Activated gamma-delta T cell (primary cell): ENCODE data around the gene FAM120A.

Source experiments
- DNase-seq: peaks from one replicate; lab custom pipeline; 2025; lab: John Stamatoyannopoulos, UW

FAM120A gene

DNA sequence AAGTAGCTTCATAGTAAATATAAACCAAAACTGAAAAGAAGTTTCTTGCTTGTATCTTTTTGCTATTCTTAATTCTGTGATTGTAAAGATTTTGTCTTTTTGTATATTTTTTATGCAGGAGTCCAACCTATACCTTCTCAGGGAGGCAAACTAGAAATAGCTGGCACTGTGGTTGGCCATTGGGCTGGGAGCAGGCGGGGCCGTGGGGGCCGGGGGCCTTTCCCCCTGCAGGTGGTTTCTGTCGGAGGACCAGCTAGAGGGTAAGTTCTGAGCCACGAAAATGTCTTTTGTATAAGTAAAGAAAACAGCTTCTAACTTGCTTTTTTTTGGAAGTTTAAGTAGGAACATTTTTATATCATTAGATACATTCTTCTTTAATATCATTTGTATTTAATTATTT is 109.5 kb downstream of the FAM120A start:
- DNase-seq: no peak

DNA sequence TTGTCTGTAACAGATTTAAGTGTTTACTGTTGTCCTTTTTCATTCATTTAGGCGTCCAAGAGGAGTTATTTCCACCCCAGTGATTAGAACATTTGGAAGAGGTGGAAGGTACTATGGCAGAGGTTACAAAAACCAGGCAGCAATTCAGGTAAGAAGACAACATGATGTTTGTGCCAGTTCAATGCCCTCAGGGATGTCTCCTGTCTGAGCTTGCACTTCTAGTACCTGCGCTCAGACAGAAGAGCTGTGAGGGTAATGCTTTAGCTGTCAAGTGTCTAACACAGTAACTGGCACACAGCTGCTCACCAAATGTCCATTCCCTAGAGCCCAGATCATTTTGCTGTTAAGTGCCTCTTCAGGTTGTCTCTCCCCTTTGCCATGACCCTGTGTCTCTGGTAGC is 110.7 kb downstream of the FAM120A start:
- DNase-seq: no peak

DNA sequence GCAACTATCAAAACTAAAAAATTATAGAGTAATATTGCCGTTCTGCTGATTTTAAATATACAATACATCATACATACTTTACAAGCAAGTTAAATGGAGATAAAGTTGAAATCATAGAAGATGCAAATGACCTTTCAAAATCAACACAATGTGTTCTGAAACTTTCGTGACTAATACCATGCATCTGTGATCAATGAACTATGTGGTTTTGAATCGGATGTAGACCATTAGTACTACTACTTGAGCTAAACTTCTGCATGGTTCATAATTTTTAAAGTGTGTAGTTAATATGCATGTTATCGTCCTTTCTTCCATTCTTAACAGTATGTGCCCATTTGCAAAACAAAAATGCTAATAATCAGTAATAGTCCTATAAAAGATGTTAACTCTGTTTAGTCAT is 113.6 kb downstream of the FAM120A start:
- DNase-seq: no peak

DNA sequence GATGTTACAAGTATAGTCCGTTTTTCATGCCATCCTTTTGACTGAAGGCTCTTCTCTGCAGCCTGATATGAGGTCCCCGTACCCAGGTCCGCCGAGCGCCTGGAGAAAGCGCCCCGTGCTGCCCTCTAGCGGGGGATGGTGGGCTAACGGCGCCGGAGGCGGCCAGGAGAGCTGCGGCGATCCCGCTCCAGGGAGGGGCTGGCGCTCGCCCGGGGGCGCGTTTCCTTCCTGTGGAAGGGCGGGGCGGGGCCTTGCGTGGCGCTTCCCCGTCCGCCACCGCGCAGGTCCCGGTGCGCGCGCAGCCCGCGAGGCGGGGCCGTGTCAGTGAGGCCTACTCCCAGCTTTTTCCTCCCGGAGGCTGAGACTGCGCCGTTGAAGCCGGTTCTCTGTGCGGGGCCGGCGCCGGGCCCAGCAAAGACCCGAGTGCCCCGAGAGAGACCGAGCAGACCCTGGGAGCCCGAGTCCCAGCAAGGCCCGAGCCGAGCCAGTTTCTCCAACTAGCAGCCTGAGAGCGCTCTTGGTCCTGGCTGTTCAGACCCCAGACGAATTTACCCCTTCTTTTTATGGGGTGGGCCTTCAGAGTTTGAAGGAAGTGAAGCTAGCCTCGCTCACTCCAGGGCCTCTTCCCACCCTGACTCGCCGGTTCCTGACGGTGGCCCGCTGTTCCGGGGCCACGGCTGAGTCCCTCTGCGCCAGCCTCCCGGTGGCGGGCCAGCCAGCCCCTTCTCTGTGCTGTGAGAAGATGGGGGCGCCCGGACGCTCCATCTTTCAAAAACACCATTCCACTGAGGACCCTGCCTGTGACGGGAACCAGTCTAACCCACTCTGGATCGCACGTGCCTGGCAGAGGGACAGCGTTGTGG is 115.2 kb downstream of the FAM120A start:
- peak; percentile 98 for DNase-seq

DNA sequence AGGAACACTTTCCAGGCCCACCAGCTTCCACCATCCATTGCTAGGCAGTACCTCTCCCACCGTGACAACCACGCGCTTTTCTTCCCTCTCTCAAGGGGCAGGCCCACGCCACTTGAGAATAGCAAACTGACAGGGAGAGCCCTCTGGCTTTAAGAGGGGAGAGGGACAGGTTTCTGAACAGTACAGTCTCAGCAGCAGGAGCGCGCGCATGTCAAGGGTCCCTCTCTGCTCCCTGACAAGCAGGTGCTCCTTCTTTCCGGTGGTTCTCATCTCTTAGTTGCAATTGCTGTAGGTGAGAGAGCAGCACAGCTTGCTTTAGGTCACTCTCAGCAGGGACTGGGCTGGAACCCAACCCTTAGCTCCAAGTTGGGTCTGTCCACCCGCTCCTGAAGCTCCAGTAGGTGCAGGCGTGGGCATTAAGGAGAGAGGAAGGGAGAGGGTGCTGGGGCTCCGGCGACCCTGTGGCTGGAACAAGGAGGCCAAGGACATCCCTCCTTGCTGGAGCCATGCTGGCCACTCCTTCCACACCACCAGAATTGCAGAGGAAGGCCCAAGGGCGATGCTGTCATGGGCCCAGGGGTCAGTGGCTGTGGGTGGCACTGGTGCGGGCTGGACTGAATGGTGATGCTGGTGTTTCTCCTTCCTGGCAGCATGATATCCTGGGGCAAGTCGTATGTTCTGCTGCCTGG is 115.9 kb downstream of the FAM120A start:
- DNase-seq: no peak

DNA sequence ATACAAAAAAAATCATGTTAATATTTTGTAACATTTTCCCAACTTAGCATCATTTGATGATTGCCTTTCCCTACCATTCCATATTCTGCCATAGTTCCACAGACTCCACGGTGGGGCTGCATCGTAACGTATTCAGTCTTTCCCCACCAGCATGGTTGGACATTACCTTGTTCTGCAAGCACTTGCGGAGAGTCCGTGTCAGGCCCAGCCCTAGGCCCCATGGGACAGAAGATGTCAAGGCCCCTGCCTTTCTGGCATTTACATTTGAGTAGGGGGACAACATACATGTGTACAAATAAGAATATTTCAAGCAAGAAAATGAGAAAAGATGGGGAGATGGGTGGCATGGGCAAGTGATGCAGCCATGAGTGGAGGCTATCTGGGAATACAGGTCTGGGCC is 116.7 kb downstream of the FAM120A start:
- DNase-seq: no peak

DNA sequence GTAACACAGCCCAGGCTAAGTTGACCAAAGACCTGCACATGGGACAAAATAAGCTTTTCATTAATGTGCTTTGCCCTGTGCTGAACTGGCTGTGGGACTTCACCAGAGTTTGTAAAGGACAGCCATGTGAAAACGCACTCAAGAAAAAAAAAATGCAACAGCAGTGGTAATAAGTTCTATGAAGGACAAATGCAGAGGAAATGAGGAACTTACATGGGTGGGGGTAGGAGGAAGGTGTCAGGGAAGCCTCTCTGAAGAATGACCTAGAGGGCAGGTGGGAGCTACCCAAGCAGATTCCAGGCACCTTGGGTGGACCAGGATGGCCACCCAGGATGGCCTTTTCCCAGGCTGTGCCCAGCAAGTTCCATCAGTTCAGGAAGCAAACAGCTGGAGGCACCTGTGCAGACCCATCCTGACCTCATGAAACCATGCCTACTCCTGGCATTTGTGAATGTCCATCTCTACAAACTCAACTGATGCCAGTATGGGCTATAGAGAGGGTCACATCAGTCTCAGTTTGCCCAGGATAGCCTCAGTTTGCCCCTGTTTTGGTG is 118.2 kb downstream of the FAM120A start:
- DNase-seq: no peak

DNA sequence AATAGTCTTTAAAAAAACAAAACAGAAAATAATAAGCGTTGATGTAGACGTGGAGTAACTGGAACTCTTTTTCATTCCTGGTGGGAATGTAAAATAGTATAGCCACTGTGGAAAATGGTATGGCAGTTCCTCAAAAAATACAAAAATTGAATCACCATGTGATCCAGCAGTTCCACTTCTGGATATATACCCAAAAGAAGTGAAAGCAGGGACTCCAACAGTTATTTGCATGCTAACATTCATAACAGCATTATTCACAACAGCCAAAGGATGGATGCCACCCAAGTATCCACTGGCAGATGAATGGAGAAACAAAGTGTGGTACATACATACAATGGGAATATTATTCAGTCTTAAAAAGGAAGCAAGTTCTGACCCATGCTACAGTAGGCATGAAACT is 120.7 kb downstream of the FAM120A start:
- no peak for DNase-seq

DNA sequence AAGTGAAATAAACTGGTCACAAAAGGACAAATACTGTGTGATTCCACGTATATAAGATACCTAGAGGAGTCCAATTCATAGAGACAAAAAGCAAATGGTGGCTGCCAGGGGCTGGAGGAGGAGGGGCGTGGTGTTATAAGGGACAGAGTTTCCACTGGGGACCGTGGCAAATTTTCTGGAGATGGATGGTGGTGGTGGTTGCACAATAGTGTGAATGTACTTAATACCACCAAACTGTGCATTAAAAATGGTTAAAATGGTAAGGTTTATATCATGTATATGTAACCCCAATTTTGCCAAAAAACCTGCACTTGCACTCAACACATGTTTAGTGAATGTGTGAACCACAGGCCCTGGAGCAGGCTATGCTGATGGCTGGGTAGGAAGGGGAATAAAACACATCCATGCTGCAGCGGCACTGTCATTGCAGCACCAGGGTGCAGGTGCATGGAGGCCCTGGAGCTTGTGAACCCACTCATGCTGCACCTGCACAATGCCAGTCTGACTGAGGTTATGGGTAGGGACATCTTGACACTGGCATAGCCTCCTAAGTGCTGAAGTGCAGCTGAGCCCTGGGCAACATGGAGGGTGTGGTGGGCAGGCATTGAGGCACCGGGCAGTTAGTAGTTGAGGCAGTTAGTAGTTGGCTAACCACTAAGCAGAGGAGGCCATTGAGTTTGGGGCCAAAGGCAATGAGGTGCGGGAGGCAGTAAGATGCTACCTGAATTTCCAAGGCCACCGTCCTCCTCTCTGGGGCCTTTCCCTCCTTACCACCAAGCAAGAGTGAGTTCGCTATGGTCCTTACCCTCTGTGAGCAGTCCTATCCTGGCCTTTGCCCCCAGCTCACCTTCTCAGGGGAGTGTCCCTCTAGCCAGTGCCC is 121.4 kb downstream of the FAM120A start:
- DNase-seq: no peak

DNA sequence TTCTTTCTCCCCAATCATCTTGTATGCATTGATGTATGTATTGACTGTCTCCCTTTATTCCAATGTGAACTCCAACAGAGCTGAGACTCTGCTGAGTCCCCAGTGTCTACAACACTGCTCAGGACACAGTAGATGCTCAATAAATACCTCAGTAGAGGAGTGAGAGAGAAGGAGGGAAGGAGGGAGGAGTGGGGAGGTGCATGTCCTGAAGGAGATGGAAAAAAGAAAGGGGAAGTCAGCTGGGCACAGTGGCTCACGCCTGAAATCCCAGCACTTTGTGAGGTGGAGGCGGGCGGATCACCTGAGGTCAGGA is 122.0 kb downstream of the FAM120A start:
- DNase-seq: no peak

DNA sequence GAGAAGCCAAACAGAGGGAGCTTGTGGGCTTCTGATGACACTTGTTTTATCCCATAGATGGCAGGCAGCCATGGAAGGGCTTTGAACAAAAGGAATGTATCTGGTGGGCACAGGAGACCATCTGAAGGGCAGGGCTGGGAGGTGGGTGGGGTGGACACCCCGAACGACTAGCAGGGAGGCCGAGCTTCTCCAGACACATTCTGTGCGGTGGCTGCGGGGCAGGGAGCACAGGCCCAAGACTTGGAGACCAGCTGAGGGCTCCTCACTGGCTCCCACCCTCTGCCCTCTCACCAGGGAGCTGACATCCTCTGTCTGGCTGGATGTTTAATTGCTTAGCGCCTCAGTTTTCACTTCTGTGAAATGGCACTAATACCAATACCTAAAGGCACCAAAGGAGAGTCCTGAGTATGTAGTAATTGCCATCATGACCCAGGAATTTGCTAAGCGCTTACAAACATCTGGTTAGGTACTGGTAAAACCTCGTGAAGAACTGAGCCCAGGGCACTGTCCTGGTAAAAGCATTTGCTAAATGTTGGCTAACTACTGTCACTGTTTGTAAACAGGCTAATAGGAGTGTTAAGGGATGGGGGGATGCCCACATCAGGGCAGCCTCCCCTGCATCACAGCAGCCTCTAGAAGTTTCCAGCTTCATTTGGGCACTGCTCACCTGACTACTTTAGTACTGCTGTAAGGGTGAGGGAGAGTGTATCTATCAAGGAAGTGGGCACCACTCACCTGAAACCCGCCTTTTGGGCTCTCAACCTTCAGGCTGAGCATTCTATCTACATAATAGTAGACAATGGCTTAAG is 122.8 kb downstream of the FAM120A start:
- no peak for DNase-seq

DNA sequence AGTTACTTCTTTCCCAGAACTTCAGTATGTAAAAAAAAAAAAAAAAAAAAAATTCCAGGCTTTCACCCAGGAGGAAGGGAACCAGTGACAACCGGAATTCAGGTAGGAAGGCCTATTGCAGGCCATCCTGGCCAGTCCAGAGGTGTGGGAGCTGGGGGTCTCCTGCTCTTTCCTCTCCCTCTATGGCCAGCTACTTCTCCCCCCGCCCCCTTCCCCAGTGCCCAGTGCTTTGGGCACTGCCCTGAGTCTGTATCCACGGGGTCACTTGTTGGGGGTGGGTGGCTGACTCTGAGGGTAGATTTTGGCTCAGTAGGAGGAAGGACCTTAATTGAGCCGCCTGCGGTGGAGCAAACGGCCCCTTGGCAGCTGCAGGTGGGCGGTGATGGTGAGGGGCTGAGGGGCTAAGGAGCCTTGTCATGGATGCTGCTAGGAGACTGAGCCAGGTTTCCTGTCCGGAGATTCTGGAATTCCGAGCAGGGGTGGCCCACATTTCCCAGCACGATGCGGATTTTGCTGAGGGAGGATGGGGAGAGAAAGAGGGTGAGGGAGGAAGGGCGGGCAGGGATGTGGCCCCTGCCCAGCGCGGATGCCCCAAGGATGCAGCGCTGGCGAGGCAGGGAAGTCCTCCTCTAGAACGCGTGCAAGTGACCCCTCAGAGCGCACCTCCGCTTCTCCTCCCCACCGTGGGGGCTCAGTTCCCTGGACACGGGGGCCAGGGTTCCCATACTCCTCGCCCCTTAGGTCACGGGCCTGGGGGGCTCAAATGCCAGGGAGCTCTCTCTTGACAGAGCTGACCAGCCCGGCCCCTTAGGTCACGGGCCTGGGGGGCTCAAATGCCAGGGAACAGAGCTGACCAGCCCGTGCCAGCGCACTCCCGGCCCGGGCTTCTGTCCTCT is 123.7 kb downstream of the FAM120A start:
- no peak for DNase-seq

DNA sequence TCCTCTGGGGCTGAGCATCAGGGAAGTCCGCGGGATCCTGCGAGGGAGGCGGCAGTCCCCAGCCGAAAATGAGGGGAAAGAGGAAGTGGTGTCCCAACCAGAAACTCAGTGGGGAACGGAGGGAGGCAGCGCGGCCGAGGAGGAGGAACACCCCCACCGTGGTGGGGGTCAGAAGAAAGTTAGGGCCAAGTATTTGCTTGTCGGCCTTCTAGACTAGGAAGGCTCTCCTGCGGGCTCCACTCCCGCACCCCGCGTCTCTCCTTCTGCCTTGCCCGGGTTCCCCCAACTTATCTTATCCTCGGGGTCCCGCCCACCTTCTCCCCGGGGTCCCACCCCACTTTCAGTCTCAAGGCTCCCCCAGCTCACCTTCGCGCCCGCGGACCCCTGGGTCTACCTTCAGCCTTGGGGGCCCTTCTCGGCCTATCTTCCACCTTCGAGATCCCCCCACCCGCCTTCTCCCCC is 124.3 kb downstream of the FAM120A start:
- peak; percentile 31 for DNase-seq

DNA sequence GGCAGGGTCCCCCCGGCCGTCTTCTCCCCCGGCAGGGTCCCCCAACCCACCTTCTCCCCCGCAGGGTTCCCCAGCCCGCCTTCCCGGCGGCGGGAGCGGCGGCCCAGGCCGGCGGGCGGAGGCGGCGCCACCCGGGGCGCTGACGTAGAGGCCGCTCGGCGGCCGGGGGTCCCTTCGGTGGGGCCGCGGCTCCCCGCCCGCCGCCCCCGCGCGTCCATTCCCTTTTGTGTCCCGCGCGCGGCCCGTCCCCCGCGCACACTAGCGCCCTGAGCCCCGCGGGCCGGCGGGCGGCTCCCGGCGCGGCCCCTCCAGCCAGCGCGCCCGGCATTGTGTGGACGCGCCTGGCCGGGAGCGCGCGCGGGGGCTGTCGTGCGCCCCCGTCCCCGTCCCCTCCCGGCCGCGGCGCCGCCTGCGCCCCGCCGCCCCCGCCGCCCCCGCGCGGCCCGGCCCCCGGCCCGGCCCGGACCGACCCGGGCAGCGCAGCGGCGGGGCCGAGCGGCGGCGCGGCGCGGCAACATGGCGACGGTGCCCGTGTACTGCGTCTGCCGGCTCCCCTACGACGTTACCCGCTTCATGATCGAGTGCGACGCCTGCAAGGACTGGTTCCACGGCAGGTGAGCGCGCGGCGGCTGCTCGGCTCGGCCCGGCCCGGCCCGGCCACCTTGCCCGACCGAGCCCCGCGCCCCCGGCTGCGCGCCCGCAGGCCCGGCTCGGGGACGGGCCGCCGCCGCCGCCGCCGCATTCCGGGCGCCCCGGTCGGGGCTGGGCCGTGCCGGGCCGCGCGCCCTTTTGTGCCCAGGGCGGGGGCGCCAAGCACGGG is 125.0 kb downstream of the FAM120A start, which contains the start of gene PHF2:
TSS of gene PHF2 (plus strand) at position 327 of the 820 bp plus-strand sequence. CDS start at position 517, 190 bp downstream.
- peak; percentile 31 for DNase-seq

DNA sequence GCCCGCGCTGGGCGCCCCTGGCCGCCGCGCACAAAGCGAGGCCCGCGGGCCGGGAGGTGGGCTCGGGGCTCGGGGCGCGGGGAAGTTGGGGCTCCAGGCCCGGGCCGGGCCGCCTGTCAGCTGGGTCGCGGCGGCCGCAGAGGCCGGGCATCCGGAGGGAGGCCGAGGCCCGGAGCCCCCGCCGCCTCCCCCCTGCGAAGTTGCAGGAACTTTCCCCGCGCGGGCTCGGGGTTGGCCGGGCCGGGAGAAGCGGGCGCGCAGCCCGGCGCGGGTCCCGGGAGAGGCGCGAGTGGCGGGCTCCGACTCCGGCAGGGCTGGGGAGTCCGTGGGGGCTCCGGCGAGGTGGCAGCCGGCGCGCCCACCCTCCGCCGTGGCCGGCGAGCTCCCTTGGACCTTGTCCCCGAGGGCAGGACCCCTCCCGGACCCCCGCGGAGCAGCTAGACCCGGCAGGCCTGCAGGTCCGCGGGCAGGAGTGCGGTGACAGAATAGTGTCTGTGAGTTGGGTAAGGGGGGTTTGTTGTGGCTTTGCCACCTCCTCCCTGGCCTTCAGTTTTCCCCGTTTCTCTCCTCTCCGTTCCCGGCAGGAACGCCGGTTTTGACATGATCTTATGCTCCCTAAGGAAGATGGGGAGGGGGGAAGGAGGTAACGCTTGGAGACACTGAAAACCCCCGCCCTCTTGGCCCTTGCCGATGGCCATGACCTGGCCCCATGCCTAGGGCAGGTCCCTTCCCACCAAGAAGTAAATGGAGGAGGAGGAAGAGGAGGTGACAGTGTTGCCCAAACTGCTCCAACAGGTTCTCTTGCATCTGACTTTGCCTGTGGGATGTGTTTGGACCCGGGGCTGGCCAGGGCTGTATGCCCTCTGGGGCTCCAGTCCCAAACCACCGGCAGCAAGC is 125.8 kb downstream of the FAM120A start:
- no peak for DNase-seq

DNA sequence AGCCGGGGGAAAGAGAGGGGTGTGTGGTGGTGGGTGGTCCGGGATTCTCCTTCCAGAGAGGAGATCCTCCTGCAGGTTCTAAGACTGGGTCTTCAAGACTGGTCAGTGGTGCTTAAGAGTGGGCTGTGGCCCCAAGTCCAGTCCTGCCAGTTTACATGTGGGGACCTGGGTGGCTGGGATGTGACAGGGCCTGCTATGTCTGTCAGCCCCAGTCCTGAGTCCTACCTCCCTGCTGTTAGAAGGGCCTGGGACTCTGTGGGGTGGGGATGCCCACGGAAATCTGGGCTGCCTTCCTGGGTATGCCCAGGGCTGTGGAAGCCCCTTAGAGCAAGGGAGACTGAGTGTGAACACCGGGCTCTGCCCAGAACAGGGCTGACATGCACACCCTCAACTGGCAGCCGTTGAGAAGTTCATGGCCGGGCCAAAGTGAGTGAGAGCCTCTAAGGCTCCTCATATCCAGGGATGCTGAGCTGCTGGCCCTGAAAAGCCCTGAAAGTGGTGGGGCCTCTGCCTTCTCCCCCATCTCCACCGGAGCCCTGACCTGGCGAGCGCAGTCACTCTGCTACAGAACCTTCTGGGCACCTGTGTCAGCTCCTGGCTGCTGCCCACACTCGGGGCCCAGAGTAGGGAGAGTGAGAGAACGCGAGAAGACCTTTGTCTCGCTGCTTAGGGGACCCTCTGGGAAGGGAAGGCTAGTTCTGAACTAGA is 126.6 kb downstream of the FAM120A start:
- no peak for DNase-seq

DNA sequence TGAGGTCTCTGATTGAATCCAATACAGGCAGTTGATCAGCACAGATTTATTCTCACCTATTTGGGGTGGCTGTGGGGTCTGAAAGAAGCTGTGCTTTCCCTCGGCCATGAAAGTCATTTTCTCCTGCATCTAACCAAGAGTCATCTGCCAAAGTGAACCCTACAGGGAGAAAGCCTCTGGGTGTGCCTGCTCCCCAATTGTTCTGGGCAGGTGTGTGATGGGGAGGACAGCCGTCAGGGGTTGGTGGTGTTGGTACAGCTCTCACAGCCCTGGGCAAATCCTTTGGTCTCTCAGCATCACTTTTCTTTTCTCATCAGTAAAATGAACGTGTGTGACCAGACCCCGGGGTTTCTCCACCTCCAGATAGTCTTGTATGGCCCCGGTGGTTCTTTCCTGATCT is 127.4 kb downstream of the FAM120A start:
- no peak for DNase-seq
